Common myeloid progenitor, CD34-positive (primary cell): ENCODE results near the gene CD68. TPM values are rescaled to one million over a fixed set of nuclear protein-coding genes. Genes with fewer than 3 reads are reported as not detected.

ENCODE experiments used
- CTCF ChIA-PET: fragments of 350-600 bp; sonication (Branson Sonifier 250); formaldehyde crosslinking; loops from one replicate; lab custom pipeline; 2021; ENCODE audit warnings: antibody characterized with exemption; lab: Charles Lee
- POLR2A ChIA-PET: fragments of 350-600 bp; sonication (Branson Sonifier 250); formaldehyde crosslinking; loops from one replicate; lab custom pipeline; 2021; ENCODE audit warnings: antibody characterized with exemption; lab: Charles Lee
- DNase-seq, 3 donors: peaks; one replicate each; pipeline versions ENCODE4 v3.0.0 to v3.0.0-alpha.2; 2013
- H3K27ac ChIP-seq, 2 experiments: 1 replicate in 1 of 2; 2 replicates in 1 of 2; pipeline ENCODE4 v1.7.0; 2013; ENCODE audit warnings: inconsistent platforms in 2 of 2, low read length in 2 of 2, mild to moderate bottlenecking in 2 of 2, low read depth in 1 of 2, moderate library complexity in 1 of 2; ENCODE audit not compliant: severe bottlenecking in 2 of 2, insufficient read depth in 1 of 2, poor library complexity in 1 of 2
- H3K27me3 ChIP-seq, 5 experiments: replicated peaks in 2 of 5; 1 replicate in 3 of 5; 2 replicates in 2 of 5; pipeline versions ENCODE4 v1.6.1 to v1.7.0; 2013; ENCODE audit warnings: low read length in 4 of 5, mild to moderate bottlenecking in 2 of 5, moderate library complexity in 2 of 5, inconsistent platforms in 1 of 5; ENCODE audit not compliant: insufficient read depth in 5 of 5, control insufficient read depth in 4 of 5
- H3K36me3 ChIP-seq, 4 experiments: 1 replicate in 2 of 4; 2 replicates in 2 of 4; pipeline versions ENCODE4 v1.6.1 to v1.7.0; 2013; ENCODE audit warnings: low read length in 3 of 4, control low read depth in 1 of 4, mild to moderate bottlenecking in 1 of 4; ENCODE audit not compliant: control insufficient read depth in 4 of 4, insufficient read depth in 4 of 4
- H3K4me1 ChIP-seq, 4 experiments: 1 replicate in 3 of 4; 2 replicates in 1 of 4; pipeline versions ENCODE4 v1.6.1 to v1.7.1; 2013; ENCODE audit warnings: low read length in 3 of 4, mild to moderate bottlenecking in 3 of 4, control low read depth in 1 of 4, inconsistent platforms in 1 of 4, moderate library complexity in 1 of 4; ENCODE audit not compliant: control insufficient read depth in 4 of 4, insufficient read depth in 4 of 4; ENCODE audit errors: control extremely low read depth in 1 of 4
- H3K4me3 ChIP-seq, 7 experiments: 1 replicate in 4 of 7; 2 replicates in 3 of 7; pipeline versions ENCODE4 v1.5.1 to v1.7.0; 2013; ENCODE audit warnings: mild to moderate bottlenecking in 7 of 7, low read length in 6 of 7, moderate library complexity in 6 of 7, inconsistent platforms in 2 of 7, low read depth in 2 of 7, control low read depth in 1 of 7; ENCODE audit not compliant: insufficient read depth in 4 of 7, control insufficient read depth in 1 of 7; ENCODE audit errors: extremely low read depth in 1 of 7
- H3K9me3 ChIP-seq, 5 experiments: 1 replicate in 4 of 5; 2 replicates in 1 of 5; pipeline versions ENCODE4 v1.6.1 to v1.7.1; 2013; ENCODE audit warnings: low read length in 4 of 5, mild to moderate bottlenecking in 2 of 5, inconsistent platforms in 1 of 5, low read depth in 1 of 5, moderate library complexity in 1 of 5; ENCODE audit not compliant: control insufficient read depth in 4 of 5, insufficient read depth in 2 of 5; ENCODE audit errors: control extremely low read depth in 1 of 5
- WGBS: methylation state at CpG from one replicate; pipeline ENCODE4 v1.1.5; 2013; ENCODE audit not compliant: insufficient coverage; 5-methylcytosine and 5-hydroxymethylcytosine counted together
- polyA plus RNA-seq: library from polyadenylated mRNA; unstranded; fragments of 120-200 nt; gene quantifications from one replicate; pipeline ENCODE4 v1.2.1, GENCODE V29; 2013

Gene CD68, protein sequence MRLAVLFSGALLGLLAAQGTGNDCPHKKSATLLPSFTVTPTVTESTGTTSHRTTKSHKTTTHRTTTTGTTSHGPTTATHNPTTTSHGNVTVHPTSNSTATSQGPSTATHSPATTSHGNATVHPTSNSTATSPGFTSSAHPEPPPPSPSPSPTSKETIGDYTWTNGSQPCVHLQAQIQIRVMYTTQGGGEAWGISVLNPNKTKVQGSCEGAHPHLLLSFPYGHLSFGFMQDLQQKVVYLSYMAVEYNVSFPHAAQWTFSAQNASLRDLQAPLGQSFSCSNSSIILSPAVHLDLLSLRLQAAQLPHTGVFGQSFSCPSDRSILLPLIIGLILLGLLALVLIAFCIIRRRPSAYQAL
- polyA plus RNA-seq, result 18.1 TPM

- H3K27me3 ChIP-seq, result no peaks in the 10 kb centered on the region
- H3K36me3 ChIP-seq, result peaks cover 22 to 53% (median 44%) of the 10 kb centered on the region in 4 experiments
- 27% methylated on average over 4 of the region's 7 CpGs for WGBS
- H3K27ac ChIP-seq, result peak within 1 kb of the TSS; percentile 50 to 73
- no peaks in the 10 kb centered on the region for H3K9me3 ChIP-seq
- peak within 1 kb of the TSS in 4 of 7 experiments; percentile 26 to 39 (median 33) for H3K4me3 ChIP-seq
- POLR2A ChIA-PET, result interaction anchor here (0.7 to 1.0 kb wide), 3 partner anchors 10 to 19 kb away, joined by 3 to 4 read pairs (median 3); no protein-coding TSS in a partner anchor
- DNase-seq, result peak; percentile 74 to 90 (median 87)
- CTCF ChIA-PET, result interaction anchor here (1.0 to 3.1 kb wide), 4 partner anchors 10 to 64 kb away, joined by 3 to 21 read pairs (median 10); partner anchors contain the start of gene SOX15
- peaks cover 14 to 91% (median 77%) of the 10 kb centered on the region in 4 experiments for H3K4me1 ChIP-seq
Measured at GRCh38 chr17:7579001-7579833, at the start of gene CD68. Gene CD68, plus strand, starts transcription at chr17:7579638. Its CDS starts 40 bp downstream, at chr17:7579678.

DNA sequence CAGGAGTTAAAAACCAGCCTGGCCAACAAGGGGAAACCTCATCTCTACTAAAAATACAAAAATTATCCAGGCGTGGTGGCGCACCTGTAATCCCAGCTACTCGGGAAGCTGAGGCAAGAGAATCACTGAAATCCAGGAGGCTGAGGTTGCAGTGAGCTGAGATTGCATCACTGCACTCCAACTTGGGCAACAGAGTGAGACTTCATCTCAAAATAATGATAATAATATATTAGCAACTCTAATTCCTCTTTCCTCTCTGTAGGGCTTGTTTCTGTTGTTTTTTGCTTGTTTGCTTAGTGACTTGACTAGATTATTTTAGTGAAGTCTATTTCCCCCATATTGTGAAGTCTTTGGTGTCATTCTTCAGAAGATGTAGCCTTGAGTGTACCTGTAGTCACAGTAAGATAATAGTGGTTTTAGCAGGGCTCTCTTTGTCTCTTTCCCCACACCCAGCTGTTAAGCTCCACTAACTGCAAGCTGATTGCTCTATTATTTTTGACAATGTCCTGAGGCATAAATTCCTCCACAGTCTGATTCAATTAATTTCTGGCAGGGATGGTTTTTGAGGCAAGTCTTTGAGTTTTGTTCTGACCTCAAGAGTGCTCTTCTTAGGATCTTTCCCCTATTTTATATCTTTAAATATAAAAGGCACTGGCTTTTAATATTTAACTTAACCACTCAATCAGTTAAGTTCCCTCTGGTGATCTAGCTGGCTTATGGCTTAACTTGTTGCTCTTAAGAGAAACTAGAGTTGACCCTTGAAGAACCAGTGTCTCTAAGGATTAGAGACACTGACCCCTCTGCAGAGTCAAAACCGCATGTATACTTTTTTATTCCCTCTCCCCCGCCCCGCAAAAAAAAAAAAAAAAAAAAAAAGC is 49.2 kb upstream of the CD68 start:
- H3K4me1 ChIP-seq, result no peaks in the 10 kb centered on the region
- no peak overlapping the region for H3K4me3 ChIP-seq
- no peaks in the 10 kb centered on the region for H3K36me3 ChIP-seq
- CTCF ChIA-PET, result interaction anchor here (1.2 to 3.4 kb wide), 2 partner anchors 28 to 30 kb away, joined by 3 to 14 read pairs; partner anchors contain the start of gene TNFSF13
- POLR2A ChIA-PET, result no interaction called here
- no peak overlapping the region for H3K27ac ChIP-seq
- no CpG with 5 or more reads among the region's 6 CpGs for whole genome bisulfite sequencing
- no peak for DNase-seq
- no peaks in the 10 kb centered on the region for H3K27me3 ChIP-seq
- H3K9me3 ChIP-seq, result peaks cover 1 to 28% (median 3%) of the 10 kb centered on the region in 5 experiments

DNA sequence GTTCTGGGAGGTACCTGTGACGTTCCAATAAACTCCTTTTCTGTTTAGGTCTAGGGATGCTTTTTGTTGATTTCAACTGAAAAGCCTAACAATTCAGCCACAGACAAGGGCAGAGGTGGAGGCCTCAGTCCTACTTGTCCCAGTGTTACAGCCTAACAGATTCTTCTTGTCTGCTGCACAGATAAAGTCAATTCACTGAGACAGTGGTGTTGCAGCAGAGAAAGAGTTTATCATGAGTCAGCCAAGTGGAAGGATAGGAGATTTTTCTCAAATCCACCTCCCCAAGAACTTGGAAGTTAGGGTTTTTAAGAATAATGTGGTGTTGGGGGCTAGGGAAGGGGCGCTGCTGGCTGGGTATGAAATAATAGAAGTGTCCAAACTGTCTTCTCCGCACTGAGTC is 41.4 kb upstream of the CD68 start:
- Histone ChIP-seq H3K27me3 (no peaks in the 10 kb centered on the region), H3K36me3 (no peaks in the 10 kb centered on the region), H3K27ac (no peak overlapping the region), H3K9me3 (peaks cover 0 to 11% (median 8%) of the 10 kb centered on the region in 5 experiments), H3K4me3 (no peak overlapping the region), H3K4me1 (no peaks in the 10 kb centered on the region)
- POLR2A ChIA-PET, result no interaction called here
- no peak for DNase-seq
- no CpG with 5 or more reads among the region's 3 CpGs for WGBS
- CTCF ChIA-PET, result interaction anchor here (1.2 kb wide), 1 partner anchor 10 kb away, joined by 3 read pairs; no protein-coding TSS in a partner anchor

- Histone ChIP-seq H3K27ac (no peak overlapping the region), H3K9me3 (peaks cover 0 to 11% (median 8%) of the 10 kb centered on the region in 5 experiments), H3K27me3 (no peaks in the 10 kb centered on the region), H3K36me3 (no peaks in the 10 kb centered on the region), H3K4me3 (no peak overlapping the region), H3K4me1 (no peaks in the 10 kb centered on the region)
- POLR2A ChIA-PET, result no interaction called here
- 87% methylated on average over 11 of the region's 11 CpGs for WGBS
- CTCF ChIA-PET, result interaction anchor here (1.2 kb wide), 1 partner anchor 11 kb away, joined by 3 read pairs; no protein-coding TSS in a partner anchor
- DNase-seq, result no peak
Measured at GRCh38 chr17:7538891-7539545, 40.4 kb upstream of the CD68 start.

- Histone ChIP-seq H3K4me3 (no peak overlapping the region), H3K27me3 (no peaks in the 10 kb centered on the region), H3K4me1 (no peaks in the 10 kb centered on the region), H3K9me3 (peaks cover 0 to 11% (median 8%) of the 10 kb centered on the region in 5 experiments), H3K27ac (no peak overlapping the region), H3K36me3 (no peaks in the 10 kb centered on the region)
- CTCF ChIA-PET, result interaction anchor here (1.0 to 2.0 kb wide), 3 partner anchors 12 to 21 kb away, joined by 3 to 9 read pairs (median 3); no protein-coding TSS in a partner anchor
- no peak for DNase-seq
- POLR2A ChIA-PET, result no interaction called here
- 99% methylated on average over 8 of the region's 9 CpGs for WGBS
Measured at GRCh38 chr17:7541074-7541621, 38.3 kb upstream of the CD68 start.

DNA sequence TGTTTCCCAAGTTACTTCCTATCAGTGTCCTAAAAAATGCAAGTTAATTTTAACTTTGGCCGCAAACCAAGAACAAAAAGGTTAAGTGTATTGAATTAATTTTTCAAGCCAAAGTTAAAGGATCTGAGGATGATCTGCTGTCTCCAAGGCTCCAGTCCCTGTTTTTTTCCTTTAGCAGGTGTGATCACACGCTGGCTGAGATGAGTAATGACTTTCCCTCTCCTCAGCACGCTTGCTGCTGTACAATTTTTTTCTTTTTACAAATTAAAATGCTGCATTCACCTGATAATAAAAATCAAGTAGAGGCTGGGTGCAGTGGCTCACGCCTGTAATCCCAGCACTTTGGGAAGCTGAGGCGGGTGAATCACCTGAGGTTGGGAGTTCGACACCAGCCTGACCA is 34.5 kb upstream of the CD68 start:
- WGBS, result 50% methylated on average over 2 of the region's 6 CpGs
- Histone ChIP-seq H3K36me3 (no peaks in the 10 kb centered on the region), H3K4me3 (no peak overlapping the region), H3K27me3 (no peaks in the 10 kb centered on the region), H3K27ac (no peak overlapping the region), H3K9me3 (no peaks in the 10 kb centered on the region), H3K4me1 (peaks cover 3 to 20% (median 18%) of the 10 kb centered on the region in 4 experiments)
- POLR2A ChIA-PET, result no interaction called here
- no peak for DNase-seq
- CTCF ChIA-PET, result interaction anchor here (7.2 to 21.7 kb wide), 2 partner anchors 16 to 30 kb away, joined by 35 to 515 read pairs; partner anchors contain the start of gene SENP3
